Lower leg skin (tissue), 4 donors: Measurements from ENCODE around the gene FECH. TPM values are rescaled to one million over a fixed set of nuclear protein-coding genes. Genes with fewer than 3 reads are reported as not detected.
A peak's percentile ranks its signal among the peaks of the same experiment; 100 is the strongest.

Source experiments
- DNase-seq, 2 donors: peaks; one replicate each; pipeline ENCODE4 v3.0.0-alpha.2; 2019; ENCODE audit warnings: low spot score in 2 of 2
- H3K4me3 ChIP-seq: fragments of 200-600 bp; sonication (generic); 2 replicates; pipeline ENCODE4 v1.5.1; 2017; ENCODE audit warnings: mild to moderate bottlenecking, low read depth; ENCODE audit not compliant: poor library complexity, severe bottlenecking
- CTCF ChIP-seq, 3 donors: fragments of 450-650 bp; IDR thresholded peaks; one replicate each; pipeline ENCODE4 v1.5.1; 2016; ENCODE audit warnings: antibody characterized with exemption in 3 of 3, mild to moderate bottlenecking in 3 of 3, moderate library complexity in 2 of 3
- POLR2A ChIP-seq, 2 donors: fragments of 450-650 bp; IDR thresholded peaks; one replicate each; pipeline ENCODE4 v1.6.1; 2016 to 2017; ENCODE audit warnings: antibody characterized with exemption in 2 of 2, mild to moderate bottlenecking in 1 of 2, moderate library complexity in 1 of 2
- WGBS, 2 donors: methylation state at CpG; one replicate each; pipeline ENCODE4 v1.1.5; 2018; 5-methylcytosine and 5-hydroxymethylcytosine counted together
- intact Hi-C: fragments of 100-400 bp; cut with DNase I; formaldehyde crosslinking; loops from one replicate; pipeline ENCODE4 v1.15.0; 2023; ENCODE audit warnings: low total_unique reads
- total RNA-seq, 4 donors: library from RNA; depleted of rRNA; stranded (reverse); fragments of >200 nt; gene quantifications; one replicate each; pipeline ENCODE4 v1.1.0, GENCODE V29; 2016

Gene FECH
- total RNA-seq, 4 donors from 2014 or later, result 22.8 to 75.4 (median 43.6) TPM

DNA sequence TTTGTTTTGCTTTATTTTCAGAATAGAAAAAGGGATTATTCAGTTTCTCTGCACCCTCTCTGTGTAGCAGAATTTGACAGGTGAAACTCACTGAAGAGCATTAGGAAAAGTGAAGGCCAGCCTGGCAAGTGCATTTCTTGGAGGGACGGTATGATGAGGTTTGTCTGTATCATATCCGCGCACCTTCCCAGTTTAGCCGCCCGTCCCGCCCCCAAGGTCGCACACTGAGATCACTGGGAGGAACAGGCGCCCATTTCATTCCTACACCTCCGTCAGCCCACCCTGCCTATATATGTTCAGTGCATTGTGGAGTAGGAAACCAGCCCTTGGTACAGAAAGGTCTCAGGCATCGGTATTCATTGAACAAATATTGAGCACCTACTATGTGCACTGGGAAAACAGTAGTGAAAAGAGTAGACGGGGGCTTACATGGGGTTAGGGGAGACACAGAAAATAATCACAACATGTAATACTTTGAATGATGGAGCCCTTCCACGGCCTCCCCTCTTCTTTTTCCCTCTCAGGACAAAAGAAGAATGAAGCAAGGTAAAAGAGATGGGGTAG lies 678 bp upstream of the FECH start:
- intact Hi-C loops, result no loop called here
- 75 to 82% methylated on average over 12 of the region's 12 CpGs for WGBS, 2 donors
- H3K4me3 ChIP-seq, result no peak overlapping the region
- no peak for DNase-seq
- TF ChIP-seq CTCF (IDR thresholded peaks at IDR 0.05) (no peak), POLR2A (IDR thresholded peaks at IDR 0.05) (no peak)

DNA sequence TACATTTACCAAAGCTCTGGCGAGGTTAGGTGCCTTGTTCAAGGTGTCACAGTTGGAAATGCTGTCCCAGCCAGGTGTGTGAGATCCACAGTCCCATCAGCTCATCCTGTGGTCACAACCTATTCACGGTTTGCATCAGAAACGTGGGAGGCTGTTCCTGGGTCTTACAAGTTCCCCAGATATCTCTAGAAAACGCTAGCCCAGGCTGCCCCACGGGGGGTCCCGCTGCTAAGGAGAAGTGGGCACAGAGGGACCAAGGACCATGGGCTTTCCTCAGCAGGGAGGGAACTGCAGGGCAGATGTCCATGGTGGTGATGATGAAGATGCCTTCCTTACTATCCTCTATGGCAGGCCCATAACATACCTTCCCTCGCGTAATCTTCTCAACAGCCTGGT lies 649 bp downstream of the FECH start:
- no peak for TF ChIP-seq POLR2A (IDR thresholded peaks at IDR 0.05)
- no peak for DNase-seq
- peak overlapping the region; percentile 78 for H3K4me3 ChIP-seq
- 16 to 20% methylated on average over 8 of the region's 8 CpGs for WGBS, 2 donors
- intact Hi-C loops, result no loop called here

DNA sequence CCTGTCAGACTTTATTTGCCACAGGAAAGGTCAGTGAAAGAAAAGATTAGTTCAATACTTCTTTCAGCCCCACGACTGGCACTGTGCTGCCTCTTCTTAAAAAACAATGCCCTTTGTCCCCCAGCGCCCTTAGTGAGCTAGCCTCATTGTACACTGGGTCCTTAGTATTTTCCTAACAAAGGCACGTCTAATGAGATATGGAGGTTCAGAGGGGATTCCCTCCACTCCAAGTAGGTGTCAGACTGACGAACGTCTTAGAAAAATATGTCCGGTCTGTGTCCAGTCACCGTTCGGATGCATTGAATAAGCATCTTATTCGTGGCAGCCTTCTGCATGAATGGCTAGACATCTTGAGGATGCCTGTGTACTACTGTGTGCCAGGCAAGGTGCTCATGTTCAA lies 1.1 kb downstream of the FECH start:
- TF ChIP-seq POLR2A (IDR thresholded peaks at IDR 0.05), result no peak
- TF ChIP-seq CTCF (IDR thresholded peaks at IDR 0.05), result no peak
- WGBS, 2 donors, result 63 to 71% methylated on average over 9 of the region's 9 CpGs
- H3K4me3 ChIP-seq, result no peak overlapping the region
- intact Hi-C loops, result no loop called here
- no peak for DNase-seq

GRCh38 chr18:57584444-57584843 lies 2.1 kb downstream of the FECH start:
- no peak overlapping the region for H3K4me3 ChIP-seq
- TF ChIP-seq CTCF (IDR thresholded peaks at IDR 0.05), result no peak
- TF ChIP-seq POLR2A (IDR thresholded peaks at IDR 0.05), result no peak
- 93 to 97% methylated on average over 3 of the region's 3 CpGs for WGBS, 2 donors
- intact Hi-C loops, result no loop called here
- no peak for DNase-seq

GRCh38 chr18:57583297-57583835 lies 3.1 kb downstream of the FECH start:
- H3K4me3 ChIP-seq, result no peak overlapping the region
- no peak for DNase-seq
- intact Hi-C loops, result no loop called here
- TF ChIP-seq POLR2A (IDR thresholded peaks at IDR 0.05), result no peak
- no peak for TF ChIP-seq CTCF (IDR thresholded peaks at IDR 0.05)
- 84 to 94% methylated on average over 11 of the region's 11 CpGs for WGBS, 2 donors

GRCh38 chr18:57581301-57581934 lies 5.1 kb downstream of the FECH start:
- peak in 1 of 2 donors; percentile 27 for DNase-seq
- TF ChIP-seq POLR2A (IDR thresholded peaks at IDR 0.05) (no peak), CTCF (IDR thresholded peaks at IDR 0.05) (no peak)
- intact Hi-C loops, result no loop called here
- H3K4me3 ChIP-seq, result no peak overlapping the region
- 66 to 77% methylated on average over 5 of the region's 5 CpGs for whole genome bisulfite sequencing, 2 donors
